NT2/D1 (cell line): Measurements from ENCODE around the gene BTBD18.

Source experiments
- SUZ12 ChIP-seq: IDR thresholded peaks from 2 replicates; pipeline ENCODE4 v1.6.1; 2011; ENCODE audit not compliant: insufficient read length, insufficient read depth; ENCODE audit errors: extremely low read depth
- ZNF274 ChIP-seq: IDR thresholded peaks from 2 replicates; pipeline ENCODE4 v1.6.1; 2011; ENCODE audit warnings: mild to moderate bottlenecking, low read depth, low read length

DNA sequence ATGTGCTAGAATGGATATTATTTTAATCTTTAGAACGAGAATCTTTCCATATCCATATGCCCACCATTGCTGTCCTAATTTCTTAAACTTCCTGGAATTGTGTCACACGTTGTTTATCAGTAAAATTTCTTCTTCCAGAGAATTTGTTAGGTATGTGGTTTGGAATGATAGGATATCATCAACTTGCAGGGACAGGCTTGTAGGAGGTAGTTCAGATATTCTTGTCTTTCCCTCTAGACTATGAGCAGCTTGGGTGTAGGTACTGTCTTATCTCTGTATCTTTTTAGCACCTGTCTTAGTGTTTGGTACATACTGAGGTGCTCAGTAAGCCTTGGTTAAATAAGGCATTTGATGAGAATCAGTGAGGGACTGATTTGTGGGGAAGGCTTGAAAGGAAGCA lies 13.4 kb upstream of the BTBD18 start:
- no peak for TF ChIP-seq SUZ12
- TF ChIP-seq ZNF274 = no peak
